ENCODE data around the gene DHRS7B.

The DHRS7B gene

DNA sequence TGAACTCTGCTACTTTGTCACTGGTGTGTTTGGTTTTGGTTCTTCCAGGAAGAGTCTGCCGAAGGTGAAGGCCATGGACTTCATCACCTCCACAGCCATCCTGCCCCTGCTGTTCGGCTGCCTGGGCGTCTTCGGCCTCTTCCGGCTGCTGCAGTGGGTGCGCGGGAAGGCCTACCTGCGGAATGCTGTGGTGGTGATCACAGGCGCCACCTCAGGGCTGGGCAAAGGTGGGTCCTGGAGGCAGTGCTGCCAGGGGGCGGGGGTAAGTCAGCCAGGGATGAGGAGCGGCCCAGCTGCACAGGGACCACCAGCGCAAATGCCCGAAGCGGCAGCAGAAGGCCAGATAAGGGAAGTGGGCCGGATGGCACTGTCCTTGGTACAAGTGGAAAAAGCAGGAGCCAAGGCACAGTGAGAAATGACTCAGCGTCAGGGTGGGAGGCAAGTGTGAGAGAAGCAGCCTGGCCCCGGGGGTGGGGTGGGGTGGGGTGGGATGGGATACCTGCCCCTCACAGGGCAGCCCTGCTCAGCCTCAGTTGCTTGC is 45.3 kb downstream of the DHRS7B start:
- TF ChIP-seq ARNT (IDR thresholded peaks at IDR 0.05), result no peak
- no peak for TF ChIP-seq FOXK2 (IDR thresholded peaks at IDR 0.05)
- no peak for TF ChIP-seq FOXA1 (IDR thresholded peaks at IDR 0.05)
- TF ChIP-seq FOXM1 (IDR thresholded peaks at IDR 0.05; ENCODE audit: borderline replicate concordance), result no peak
- no peak for TF ChIP-seq SUZ12 (IDR thresholded peaks at IDR 0.05)
- no peak for TF ChIP-seq SP1 (IDR thresholded peaks at IDR 0.05)
- TF ChIP-seq NFRKB (IDR thresholded peaks at IDR 0.05), result no peak
- TF ChIP-seq, protein P1, sequence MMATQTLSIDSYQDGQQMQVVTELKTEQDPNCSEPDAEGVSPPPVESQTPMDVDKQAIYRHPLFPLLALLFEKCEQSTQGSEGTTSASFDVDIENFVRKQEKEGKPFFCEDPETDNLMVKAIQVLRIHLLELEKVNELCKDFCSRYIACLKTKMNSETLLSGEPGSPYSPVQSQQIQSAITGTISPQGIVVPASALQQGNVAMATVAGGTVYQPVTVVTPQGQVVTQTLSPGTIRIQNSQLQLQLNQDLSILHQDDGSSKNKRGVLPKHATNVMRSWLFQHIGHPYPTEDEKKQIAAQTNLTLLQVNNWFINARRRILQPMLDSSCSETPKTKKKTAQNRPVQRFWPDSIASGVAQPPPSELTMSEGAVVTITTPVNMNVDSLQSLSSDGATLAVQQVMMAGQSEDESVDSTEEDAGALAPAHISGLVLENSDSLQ (IDR thresholded peaks at IDR 0.05), result no peak
- TF ChIP-seq L3MBTL2 (conservative IDR thresholded peaks at IDR 0.05), result no peak
- no peak for TF ChIP-seq ELF4 (IDR thresholded peaks at IDR 0.05)
- TF ChIP-seq HDGF (IDR thresholded peaks at IDR 0.05; ENCODE audit: borderline replicate concordance), result no peak
- no peak for TF ChIP-seq TARDBP (IDR thresholded peaks at IDR 0.05)
- no peak for TF ChIP-seq LEF1 (IDR thresholded peaks at IDR 0.05; ENCODE audit: borderline replicate concordance)
- no peak for TF ChIP-seq CTBP1 (IDR thresholded peaks at IDR 0.05; ENCODE audit: borderline replicate concordance)
- TF ChIP-seq BHLHE40 (IDR thresholded peaks at IDR 0.05; ENCODE audit: borderline replicate concordance), result no peak
- TF ChIP-seq ZNF384 (IDR thresholded peaks at IDR 0.05), result no peak

GRCh38 chr17:21172846-21173245 is 46.1 kb downstream of the DHRS7B start:
- ChIA-PET CTCF (no interaction called here), POLR2A (no interaction called here)
- no peak for DNase-seq (ENCODE audit: extremely low spot score)
- TF ChIP-seq FOXM1 (IDR thresholded peaks at IDR 0.05; ENCODE audit: borderline replicate concordance) (no peak), SUZ12 (IDR thresholded peaks at IDR 0.05) (no peak), FOXA1 (IDR thresholded peaks at IDR 0.05) (no peak)

More for the DNA sequence above, 45.3 kb downstream of the DHRS7B start:
- POLR2A ChIA-PET, result no interaction called here
- CTCF ChIA-PET, result no interaction called here
- DNase-seq (ENCODE audit: extremely low spot score), result no peak

DNA sequence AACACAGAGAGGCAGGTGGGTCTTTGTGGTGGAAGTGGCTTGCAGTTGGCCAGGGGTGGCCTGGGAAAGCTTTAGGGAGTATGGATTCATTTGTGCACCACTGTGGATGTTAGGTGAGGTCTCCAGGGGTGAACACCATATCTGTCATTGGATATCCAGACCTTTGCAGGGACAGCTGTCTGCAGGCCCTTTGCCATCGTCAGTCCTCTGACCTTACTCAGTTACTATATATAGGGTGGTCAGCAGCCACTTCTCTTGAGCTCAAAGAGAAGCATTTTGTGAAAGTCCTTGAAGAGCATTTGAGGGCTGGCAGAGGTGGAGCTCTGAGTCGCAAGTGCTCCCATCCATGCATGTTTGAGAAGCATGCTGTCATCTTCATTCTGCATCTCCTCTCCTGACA is 46.8 kb downstream of the DHRS7B start:
- no peak for TF ChIP-seq SUZ12 (IDR thresholded peaks at IDR 0.05)
- TF ChIP-seq L3MBTL2 (conservative IDR thresholded peaks at IDR 0.05), result no peak
- TF ChIP-seq HDGF (IDR thresholded peaks at IDR 0.05; ENCODE audit: borderline replicate concordance), result no peak
- no peak for TF ChIP-seq NFRKB (IDR thresholded peaks at IDR 0.05)
- TF ChIP-seq, protein P1 (IDR thresholded peaks at IDR 0.05), result no peak
- no peak for TF ChIP-seq TARDBP (IDR thresholded peaks at IDR 0.05)
- no peak for TF ChIP-seq FOXK2 (IDR thresholded peaks at IDR 0.05)
- TF ChIP-seq CTBP1 (IDR thresholded peaks at IDR 0.05; ENCODE audit: borderline replicate concordance), result no peak
- no peak for TF ChIP-seq FOXA1 (IDR thresholded peaks at IDR 0.05)
- TF ChIP-seq FOXM1 (IDR thresholded peaks at IDR 0.05; ENCODE audit: borderline replicate concordance), result no peak
- TF ChIP-seq LEF1 (IDR thresholded peaks at IDR 0.05; ENCODE audit: borderline replicate concordance), result no peak
- TF ChIP-seq ELF4 (IDR thresholded peaks at IDR 0.05), result no peak
- ChIA-PET POLR2A (no interaction called here), CTCF (no interaction called here)
- DNase-seq (ENCODE audit: extremely low spot score), result no peak

DNA sequence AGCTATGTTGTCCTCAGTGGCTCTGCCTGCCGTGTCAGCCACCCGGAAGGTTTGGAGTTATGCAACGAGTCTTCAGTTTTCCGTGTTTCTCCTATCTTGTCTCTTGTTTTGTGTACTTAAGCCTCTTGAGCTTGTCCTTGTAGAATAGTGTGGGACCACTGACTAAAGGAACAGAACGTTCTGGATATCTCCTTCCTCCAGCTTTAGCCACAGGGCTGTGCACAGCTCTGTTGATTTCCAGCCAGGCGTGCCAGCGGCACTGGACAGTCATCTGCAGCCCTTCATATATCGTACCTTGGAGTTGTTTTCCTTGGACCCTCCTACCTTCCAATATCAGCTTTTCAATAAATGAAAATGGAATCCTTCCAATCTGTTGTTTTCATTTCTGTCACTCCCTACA is 47.4 kb downstream of the DHRS7B start:
- DNase-seq (ENCODE audit: extremely low spot score), result no peak
- TF ChIP-seq ARNT (IDR thresholded peaks at IDR 0.05) (no peak), SUZ12 (IDR thresholded peaks at IDR 0.05) (no peak), FOXA1 (IDR thresholded peaks at IDR 0.05) (no peak), FOXM1 (IDR thresholded peaks at IDR 0.05; ENCODE audit: borderline replicate concordance) (no peak), L3MBTL2 (conservative IDR thresholded peaks at IDR 0.05) (no peak), LEF1 (IDR thresholded peaks at IDR 0.05; ENCODE audit: borderline replicate concordance) (no peak), ELF4 (IDR thresholded peaks at IDR 0.05) (no peak), CTBP1 (IDR thresholded peaks at IDR 0.05; ENCODE audit: borderline replicate concordance) (no peak), NFRKB (IDR thresholded peaks at IDR 0.05) (no peak), FOXK2 (IDR thresholded peaks at IDR 0.05) (no peak), TARDBP (IDR thresholded peaks at IDR 0.05) (no peak), SP1 (IDR thresholded peaks at IDR 0.05) (no peak), BHLHE40 (IDR thresholded peaks at IDR 0.05; ENCODE audit: borderline replicate concordance) (no peak), HDGF (IDR thresholded peaks at IDR 0.05; ENCODE audit: borderline replicate concordance) (no peak), ZNF384 (IDR thresholded peaks at IDR 0.05) (no peak)
- TF ChIP-seq, protein P1 (IDR thresholded peaks at IDR 0.05), result no peak
- ChIA-PET CTCF (no interaction called here), POLR2A (no interaction called here)

GRCh38 chr17:21174713-21175112 is 47.9 kb downstream of the DHRS7B start:
- TF ChIP-seq FOXM1 (IDR thresholded peaks at IDR 0.05; ENCODE audit: borderline replicate concordance), result no peak
- no peak for TF ChIP-seq LEF1 (IDR thresholded peaks at IDR 0.05; ENCODE audit: borderline replicate concordance)
- TF ChIP-seq BHLHE40 (IDR thresholded peaks at IDR 0.05; ENCODE audit: borderline replicate concordance), result no peak
- no peak for TF ChIP-seq ELF4 (IDR thresholded peaks at IDR 0.05)
- TF ChIP-seq TARDBP (IDR thresholded peaks at IDR 0.05), result no peak
- TF ChIP-seq FOXA1 (IDR thresholded peaks at IDR 0.05), result no peak
- TF ChIP-seq SUZ12 (IDR thresholded peaks at IDR 0.05), result no peak
- no peak for TF ChIP-seq ARNT (IDR thresholded peaks at IDR 0.05)
- TF ChIP-seq, protein P1 (IDR thresholded peaks at IDR 0.05), result no peak
- TF ChIP-seq ZNF384 (IDR thresholded peaks at IDR 0.05), result no peak
- TF ChIP-seq L3MBTL2 (conservative IDR thresholded peaks at IDR 0.05), result no peak
- ChIA-PET POLR2A (no interaction called here), CTCF (no interaction called here)
- DNase-seq (ENCODE audit: extremely low spot score), result no peak

Measured in HEK293T (cell line).